GM21390 (cell line): ENCODE data around the gene CHRM2.
"Not testable (repeated sequence)": the region's sequence is repeated elsewhere in the genome, so short reads cannot be mapped to it uniquely, and the experiment has no call there.

Source experiments
- ATAC-seq: cut with Tn5 transposase; IDR thresholded peaks from one replicate; pipeline ENCODE4 v1.9.1; 2021; ENCODE audit not compliant: unreplicated experiment

Gene CHRM2

DNA sequence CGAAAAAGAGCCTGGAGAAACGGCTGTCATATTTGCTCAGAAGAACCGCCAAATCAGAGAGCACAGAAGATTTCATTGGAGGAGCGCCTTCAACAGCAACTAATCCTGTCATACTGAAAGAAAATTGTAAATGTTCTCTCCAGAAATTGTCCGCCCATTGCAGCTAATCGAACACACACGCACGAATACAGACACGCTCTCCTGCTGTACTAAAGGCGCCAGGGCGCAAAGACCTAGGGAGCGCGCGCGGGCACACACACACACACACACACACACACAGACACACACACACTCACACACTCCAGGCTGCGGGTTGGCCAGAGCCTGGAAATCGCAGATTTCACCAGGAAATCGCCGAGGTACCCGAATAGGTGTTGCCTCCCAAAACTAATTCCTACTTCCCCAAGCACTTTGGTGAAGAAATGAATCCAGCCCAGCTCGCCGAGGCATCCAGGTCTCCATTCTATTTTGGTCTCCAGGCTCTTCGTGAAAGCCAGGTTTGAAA is at the start of gene CHRM2:
CHRM2 (plus strand) TSS at position 157 of the 505 bp plus-strand sequence. CDS start 146,214 bp downstream, outside the sequence.
- no peak for ATAC-seq

DNA sequence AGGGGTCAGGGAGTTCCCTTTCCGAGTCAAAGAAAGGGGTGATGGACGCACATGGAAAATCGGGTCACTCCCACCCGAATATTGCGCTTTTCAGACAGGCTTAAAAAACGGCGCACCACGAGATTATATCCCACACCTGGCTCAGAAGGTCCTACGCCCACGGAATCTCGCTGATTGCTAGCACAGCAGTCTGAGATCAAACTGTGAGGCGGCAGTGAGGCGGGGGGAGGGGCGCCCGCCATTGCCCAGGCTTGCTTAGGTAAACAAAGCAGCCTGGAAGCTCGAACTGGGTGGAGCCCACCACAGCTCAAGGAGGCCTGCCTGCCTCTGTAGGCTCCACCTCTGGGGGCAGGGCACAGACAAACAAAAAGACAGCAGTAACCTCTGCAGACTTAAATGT is 37.1 kb upstream of the CHRM2 start:
- not testable (repeated sequence) for ATAC-seq

DNA sequence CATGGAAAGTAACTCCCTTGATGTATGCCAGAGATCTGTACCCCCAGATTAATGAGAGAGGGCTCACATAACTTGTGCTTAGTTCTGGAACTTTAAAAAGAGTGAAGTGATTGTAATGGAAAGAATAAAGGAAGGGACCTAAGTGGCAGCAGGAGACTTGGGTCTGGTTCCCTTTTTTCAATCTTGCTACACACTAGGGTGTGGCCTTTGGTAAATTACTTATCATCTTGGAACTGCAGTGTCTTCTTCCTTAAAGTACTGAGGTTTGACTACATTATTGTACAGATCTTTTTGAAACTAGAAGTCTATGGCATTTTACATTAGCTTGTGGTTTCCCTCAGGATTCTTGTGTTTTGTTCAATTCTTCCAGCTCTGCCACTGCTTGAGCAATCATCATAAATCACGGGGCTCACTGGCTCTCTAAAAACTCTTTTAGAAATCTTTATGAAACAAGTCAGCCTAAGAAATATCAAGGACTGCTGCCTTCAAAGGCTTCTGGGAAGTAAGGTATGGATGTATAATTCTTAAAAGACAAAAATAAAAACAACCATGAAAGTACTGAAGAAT is 22.5 kb upstream of the CHRM2 start:
- no peak for ATAC-seq

GRCh38 chr7:136847858-136848257 is 20.6 kb upstream of the CHRM2 start:
- no peak for ATAC-seq

DNA sequence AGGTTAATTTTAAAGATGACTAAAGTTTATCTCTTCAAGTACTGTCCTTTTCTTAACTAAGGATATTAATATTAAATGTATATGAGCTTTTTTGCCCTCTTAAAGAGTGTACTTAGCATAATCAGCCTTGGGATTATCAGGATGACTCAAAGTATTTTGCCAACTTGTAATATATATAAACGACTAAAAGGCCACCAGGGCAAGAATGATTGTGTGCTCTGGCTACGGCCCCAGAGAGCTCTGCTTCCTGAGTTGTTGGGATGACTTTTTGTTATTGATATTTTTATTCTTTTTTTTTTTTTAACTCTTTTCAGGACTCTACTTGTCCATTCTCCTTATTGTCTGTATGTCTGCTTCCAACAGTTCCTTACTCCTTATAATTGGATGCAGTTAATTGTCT is 14.8 kb upstream of the CHRM2 start:
- ATAC-seq = no peak

DNA sequence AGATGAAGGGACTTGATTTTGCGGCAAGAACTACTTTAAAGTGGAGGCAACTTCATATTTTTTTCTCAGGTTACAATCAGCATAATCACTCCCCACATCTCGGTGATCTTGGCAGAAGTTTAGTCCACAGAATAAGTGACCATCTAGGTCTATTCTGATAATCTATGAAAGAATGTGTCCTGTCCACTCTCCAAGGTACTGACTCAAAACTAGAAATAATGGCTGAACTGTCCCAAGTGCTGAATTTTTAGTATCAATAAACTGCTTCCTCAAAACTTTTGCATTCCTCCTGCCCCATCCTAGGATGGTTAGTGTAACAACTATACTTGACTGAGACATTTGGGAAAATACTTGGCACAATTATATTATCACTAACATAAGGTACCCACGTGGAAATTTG is 10.9 kb upstream of the CHRM2 start:
- no peak for ATAC-seq

GRCh38 chr7:136859803-136860202 is 8.6 kb upstream of the CHRM2 start:
- no peak for ATAC-seq

DNA sequence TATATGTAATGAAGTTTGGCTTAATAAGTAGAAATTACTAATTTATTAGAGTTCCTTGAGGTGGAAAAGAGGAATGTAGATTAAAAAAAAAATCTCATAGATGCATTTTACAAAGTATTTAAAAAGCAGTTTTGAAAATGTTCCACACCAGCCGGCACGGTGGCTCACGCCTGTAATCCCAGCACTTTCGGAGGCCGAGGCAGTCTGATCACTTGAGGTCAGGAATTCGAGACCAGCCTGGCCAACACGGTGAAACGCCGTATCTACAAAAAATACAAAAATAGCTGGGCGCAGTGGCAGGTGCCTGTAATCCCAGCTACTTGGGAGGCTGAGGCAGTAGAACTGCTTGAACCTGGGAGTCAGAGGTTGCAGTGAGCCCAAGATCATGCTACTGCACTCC is 3.2 kb upstream of the CHRM2 start:
- ATAC-seq = no peak

DNA sequence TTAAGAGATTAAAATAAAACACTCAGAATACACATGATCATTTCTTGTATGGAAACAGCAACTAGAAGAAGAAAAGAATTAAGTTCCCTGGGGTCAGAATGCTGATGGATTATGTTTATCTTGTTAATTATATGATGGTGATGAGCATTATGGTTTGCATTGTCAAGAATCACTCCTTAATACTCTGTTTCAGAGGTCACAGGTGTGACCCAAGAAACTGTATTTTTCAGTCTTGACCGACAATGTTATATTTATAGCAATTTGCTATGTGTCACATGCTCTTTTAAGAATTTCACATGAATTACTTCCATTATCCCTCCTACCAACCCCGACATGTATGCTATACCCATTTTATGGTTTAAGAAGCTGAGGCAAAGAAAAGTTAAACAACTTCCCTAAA is 2.7 kb upstream of the CHRM2 start:
- no peak for ATAC-seq

GRCh38 chr7:136869001-136869961 is 829 bp downstream of the CHRM2 start:
- no peak for ATAC-seq

- ATAC-seq = no peak
Measured at GRCh38 chr7:136869991-136870865, 1.8 kb downstream of the CHRM2 start.

DNA sequence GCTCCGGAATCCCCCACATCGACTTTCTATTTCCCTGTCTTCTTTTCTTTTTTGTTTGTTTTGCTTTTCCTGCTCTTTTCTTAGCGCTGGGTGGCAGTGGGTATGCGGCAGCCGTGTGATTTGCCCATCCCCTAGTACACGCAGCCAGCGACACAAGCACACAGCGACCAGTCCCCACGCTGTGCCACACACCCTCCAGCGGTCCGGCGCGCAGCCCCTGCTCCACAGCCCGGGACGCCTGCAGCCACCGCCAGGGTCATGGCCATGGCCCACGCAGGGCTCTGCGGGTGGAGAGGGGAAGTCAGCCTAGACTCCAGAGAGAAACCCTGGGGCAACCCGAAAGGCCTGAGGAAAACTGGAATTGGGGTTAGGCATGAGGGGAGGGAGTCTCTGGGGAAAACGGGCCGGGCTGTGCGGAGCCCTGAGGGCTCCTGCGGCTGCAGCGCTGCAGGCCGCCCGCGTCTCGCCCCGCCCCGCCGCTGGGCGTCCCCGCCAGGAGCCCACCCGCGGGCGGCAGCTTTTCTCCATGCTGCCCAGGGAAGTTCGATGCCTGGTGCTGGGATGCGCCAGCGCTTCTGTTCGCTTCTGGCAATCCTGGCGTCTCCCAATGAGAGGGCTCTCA is 2.5 kb downstream of the CHRM2 start:
- no peak for ATAC-seq

DNA sequence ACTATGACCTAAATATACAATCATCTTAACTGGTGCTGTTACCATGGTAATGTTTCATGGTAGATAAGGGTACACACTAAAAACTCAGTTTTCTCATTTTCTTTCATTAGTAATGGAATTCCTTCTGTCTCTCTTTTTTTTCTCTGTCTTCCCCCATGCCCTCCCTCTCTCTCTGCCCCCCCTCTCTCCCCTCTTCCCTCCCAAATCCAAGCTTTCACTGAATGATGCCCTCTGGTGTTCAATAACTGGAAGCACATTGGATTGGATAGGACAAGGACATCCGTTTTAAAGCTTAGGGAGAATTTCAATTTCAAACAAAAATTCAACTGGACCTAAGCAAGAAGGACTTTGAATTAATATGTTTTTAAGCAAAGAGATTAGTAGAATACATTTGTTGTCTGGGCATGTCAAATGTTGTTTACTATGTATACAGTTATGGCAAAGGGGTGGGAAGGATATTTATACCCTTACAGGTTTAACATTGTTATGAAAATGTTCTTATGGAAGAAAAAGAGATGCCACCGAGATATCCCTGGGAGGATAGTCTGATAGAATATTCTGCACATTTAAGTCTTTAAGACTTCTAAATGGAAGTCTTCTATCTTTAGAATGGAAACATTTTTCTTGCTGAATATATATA is 6.1 kb downstream of the CHRM2 start:
- no peak for ATAC-seq

GRCh38 chr7:136877509-136877908 is 9.1 kb downstream of the CHRM2 start:
- no peak for ATAC-seq

- ATAC-seq = no peak
Measured at GRCh38 chr7:136877990-136878389, 9.5 kb downstream of the CHRM2 start.

DNA sequence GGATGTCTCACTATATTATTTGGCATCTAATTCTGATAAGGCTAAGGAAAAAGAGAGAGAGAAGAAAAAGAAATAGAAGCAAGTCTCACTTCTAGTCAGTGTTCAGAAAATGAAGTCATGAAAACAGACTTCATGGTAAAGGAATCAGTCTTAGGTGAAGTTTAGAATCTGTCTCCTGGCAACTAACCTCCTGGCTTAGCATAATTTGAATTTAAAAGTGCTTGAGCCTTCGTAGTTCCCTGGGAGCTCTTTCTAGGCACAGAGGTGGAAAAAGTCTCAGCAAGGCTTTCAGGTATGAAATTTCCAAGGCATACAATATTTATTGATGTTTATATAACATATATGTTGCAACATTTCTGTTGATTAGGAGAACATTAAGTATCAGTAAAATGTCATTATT is 10.4 kb downstream of the CHRM2 start:
- no peak for ATAC-seq

- ATAC-seq = no peak
Measured at GRCh38 chr7:136883046-136883445, 14.6 kb downstream of the CHRM2 start.

GRCh38 chr7:136884492-136884891 is 16.0 kb downstream of the CHRM2 start:
- ATAC-seq = no peak

DNA sequence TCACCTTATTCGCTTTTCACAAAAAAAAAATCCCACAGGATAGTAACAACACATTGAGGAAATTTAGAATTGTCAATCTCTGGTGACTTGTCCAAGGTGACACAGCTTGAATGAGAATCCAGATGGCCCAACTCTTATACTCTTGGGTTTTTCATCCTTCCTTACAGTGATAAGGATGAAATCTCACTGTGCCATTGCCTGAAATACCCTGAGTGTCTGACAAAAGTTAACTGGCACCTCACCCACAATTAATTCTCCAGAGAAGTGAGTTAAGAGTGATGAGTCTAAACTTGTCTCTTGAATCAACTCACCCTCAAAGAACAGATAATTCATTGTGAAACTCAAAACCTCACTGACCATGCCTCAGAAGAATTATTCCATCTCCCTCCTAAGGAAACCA is 18.9 kb downstream of the CHRM2 start:
- no peak for ATAC-seq

DNA sequence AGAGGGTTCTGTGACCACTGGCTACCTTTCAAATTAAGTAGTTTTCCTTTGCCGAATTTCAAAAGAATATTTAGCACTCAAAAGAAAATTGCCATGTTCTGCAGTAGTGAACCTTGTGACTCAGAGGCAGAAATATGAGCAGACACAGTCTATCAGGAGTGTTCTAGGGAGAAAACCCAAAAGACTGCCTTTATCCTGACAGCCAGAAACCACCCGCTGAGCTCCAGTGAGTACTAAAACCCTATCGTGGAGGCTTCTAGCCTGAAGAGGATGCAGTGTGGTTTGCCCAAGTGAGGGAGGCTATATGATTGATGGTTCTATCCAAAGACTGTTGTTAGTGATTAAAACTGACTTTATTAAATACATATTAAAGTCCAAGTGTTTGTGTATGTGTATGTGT is 21.9 kb downstream of the CHRM2 start:
- no peak for ATAC-seq
